Activated CD4-positive, alpha-beta T cell treated with anti-CD3 and anti-CD28 coated beads, Interleukin-2, Interleukin-6, amounts not matched to agents 100 ng/mL and 50 ng/mL, durations not matched to agents 16 hours and 8 hours (primary cell): ENCODE measurements around the gene AUTS2.

ENCODE experiments used
- DNase-seq: peaks from one replicate; pipeline ENCODE4 v3.0.0-alpha.2; 2020

AUTS2 gene

DNA sequence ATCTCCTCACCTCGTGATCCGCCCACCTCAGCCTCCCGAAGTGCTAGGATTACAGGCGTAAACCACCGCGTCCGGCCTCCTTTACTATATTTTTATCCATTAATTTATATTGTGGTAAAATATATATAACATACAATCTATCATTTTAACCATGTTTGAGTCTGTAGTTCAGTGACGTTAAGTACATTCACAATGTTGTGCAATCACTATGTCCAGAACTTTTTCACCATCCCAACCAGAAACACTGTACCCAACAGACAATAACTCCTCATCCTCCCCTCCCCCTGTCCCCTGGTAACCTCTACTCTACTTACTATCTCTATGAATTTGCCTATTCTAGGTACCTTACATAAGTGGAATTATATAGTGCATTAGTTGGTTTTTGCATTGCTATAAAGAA is 1236.1 kb downstream of the AUTS2 start:
- DNase-seq = no peak

DNA sequence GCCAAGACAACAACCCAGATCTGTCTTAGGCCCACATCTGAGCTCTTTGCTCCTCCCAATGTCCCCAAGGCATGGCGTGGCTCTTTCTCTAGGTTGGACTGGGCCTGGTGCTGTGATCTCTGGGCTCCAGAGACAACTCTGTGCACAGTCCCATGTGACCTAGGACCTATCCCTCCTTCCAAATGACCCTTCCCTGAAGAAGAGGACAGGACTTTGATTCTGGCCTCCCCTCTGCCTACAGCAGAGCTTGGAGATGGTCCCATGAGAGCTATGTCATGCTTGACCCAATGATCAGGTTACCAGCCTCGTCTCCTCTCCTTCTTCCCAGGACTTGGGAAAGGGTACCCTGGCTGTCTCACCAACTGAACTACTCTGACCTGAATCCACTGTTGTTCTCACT is 1237.4 kb downstream of the AUTS2 start:
- DNase-seq = no peak

DNA sequence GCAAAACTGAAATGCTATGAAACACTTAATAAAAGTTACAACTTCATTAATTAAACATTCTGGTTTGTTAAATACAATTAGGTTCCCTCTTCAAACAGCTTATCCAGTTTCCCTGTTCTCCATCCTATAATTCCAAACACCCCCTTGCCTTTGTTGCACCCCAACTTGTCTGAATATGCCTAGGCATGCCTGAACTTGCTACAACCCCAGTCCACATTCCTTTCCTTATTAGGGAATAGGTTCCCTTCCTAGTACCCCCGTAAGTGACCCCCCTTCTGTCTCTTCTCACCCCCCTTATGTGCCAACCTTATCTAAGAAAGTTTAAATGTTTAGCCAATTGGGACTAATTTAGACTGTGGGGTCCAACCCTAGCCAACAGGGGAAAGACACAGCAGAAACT is 1238.0 kb downstream of the AUTS2 start:
- DNase-seq = no peak

DNA sequence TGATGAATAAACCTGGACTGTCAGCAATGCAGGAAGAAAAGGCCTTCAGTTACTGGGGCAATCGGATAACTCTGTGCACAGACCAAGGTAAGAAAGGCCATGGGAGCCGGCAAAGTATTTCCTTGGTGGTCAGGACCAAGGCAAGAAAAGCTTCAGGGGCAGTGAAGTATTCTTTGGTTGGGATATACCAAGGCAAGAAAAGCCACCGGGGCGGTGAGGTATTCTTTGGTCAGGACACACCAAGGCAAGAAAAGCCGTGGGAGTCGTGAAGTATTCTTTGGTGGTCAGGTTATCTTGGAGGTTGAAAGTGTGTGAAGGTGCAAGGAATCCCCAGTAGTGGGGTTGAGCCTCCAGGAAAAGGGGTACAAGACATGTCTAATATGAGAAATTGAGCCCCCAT is 1238.7 kb downstream of the AUTS2 start:
- no peak for DNase-seq

DNA sequence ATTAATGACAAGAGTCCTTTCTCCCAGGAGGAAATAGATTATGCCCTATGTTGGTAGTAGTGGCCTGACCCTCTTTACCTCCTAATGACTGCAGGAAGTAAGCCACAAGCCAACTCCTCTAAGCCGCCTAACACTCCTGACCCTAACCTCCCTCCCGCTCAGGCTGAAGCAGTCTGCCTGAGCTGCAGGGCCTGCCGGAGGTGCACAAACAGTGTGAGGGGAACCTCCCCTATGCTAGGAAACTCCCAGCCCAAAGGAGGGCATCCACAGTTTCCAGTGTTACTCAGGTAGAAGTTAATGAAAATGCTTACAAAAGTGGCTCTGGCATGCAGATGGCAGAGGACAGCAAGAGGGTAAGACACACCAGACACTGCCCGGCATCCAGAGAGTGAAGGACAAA is 1239.3 kb downstream of the AUTS2 start:
- DNase-seq = no peak

DNA sequence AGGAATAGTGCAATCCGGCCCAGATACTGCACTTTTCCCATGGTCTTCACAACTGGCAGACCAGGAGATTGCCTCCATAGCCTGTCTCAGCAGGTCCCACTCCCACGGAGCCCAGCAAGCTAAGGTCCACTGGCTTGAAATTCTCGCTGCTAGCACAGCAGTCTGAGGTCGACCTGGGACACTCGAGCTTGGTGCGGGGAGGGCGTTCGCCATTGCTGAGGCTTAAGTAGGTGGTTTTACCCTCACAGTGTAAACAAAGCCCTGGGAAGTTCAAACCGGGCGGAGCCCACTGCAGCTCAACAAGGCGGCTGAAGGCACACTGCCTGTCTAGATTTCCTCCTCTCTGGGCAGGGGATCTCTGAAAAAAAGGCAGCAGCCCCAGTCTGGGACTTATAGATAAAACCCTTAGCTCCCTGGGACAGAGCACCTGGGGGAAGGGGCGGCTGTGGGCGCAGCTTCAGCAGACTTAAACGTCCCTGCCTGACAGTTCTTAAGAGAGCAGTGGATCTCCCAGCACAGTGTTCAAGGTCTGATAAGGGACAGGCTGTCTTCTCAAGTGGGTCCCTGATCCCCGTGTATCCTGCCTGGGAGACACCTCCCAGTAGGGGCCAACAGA is 1240.1 kb downstream of the AUTS2 start:
- no peak for DNase-seq
